Measurements from ENCODE around the gene NUDC. TPM values are rescaled to one million over a fixed set of nuclear protein-coding genes. Genes with fewer than 3 reads are reported as not detected.

The NUDC gene
- total RNA-seq, 2 donors from 2014 or later: 31.3 to 33.2 TPM

- Histone ChIP-seq H3K36me3 (replicated peaks in 1 of 2; ENCODE audit: insufficient read depth in 1 of 2, low read depth in 2 of 2) (peaks cover 21 to 56% of the 10 kb centered on the region in 2 donors), H3K9me3 (no peaks in the 10 kb centered on the region), H3K4me3 (no peak overlapping the region), H3K27ac (no peak overlapping the region), H3K27me3 (no peaks in the 10 kb centered on the region), H3K4me1 (no peaks in the 10 kb centered on the region)
- WGBS, 2 donors: 80 to 85% methylated on average over 5 of the region's 5 CpGs
- ATAC-seq (no peak), DNase-seq (no peak)
- intact Hi-C loops (cut with DNase I): no loop called here
- TF ChIP-seq POLR2A (IDR thresholded peaks at IDR 0.05) (no peak), CTCF (IDR thresholded peaks at IDR 0.05) (no peak)
Measured at GRCh38 chr1:26882696-26883463, 38.7 kb upstream of the NUDC start.

GRCh38 chr1:26887125-26887524, 34.4 kb upstream of the NUDC start:
- intact Hi-C loops (cut with DNase I): no loop called here
- Histone ChIP-seq H3K27ac (no peak overlapping the region), H3K4me3 (no peak overlapping the region), H3K9me3 (no peaks in the 10 kb centered on the region), H3K27me3 (no peaks in the 10 kb centered on the region), H3K36me3 (replicated peaks in 1 of 2; ENCODE audit: insufficient read depth in 1 of 2, low read depth in 2 of 2) (peaks cover 21 to 43% of the 10 kb centered on the region in 2 donors), H3K4me1 (peaks cover 17% of the 10 kb centered on the region)
- no peak for ATAC-seq
- DNase-seq: peak in 2 of 4 donors; percentile 30 to 35
- TF ChIP-seq POLR2A (IDR thresholded peaks at IDR 0.05) (no peak), CTCF (IDR thresholded peaks at IDR 0.05) (peak; percentile 17 to 42 (median 32))
- WGBS, 2 donors: 71 to 75% methylated on average over 1 of the region's 1 CpG

- Histone ChIP-seq H3K9me3 (no peaks in the 10 kb centered on the region), H3K27me3 (no peaks in the 10 kb centered on the region), H3K4me3 (no peak overlapping the region), H3K36me3 (replicated peaks in 1 of 2; ENCODE audit: insufficient read depth in 1 of 2, low read depth in 2 of 2) (peaks cover 16 to 39% of the 10 kb centered on the region in 2 donors), H3K4me1 (peaks cover 17% of the 10 kb centered on the region), H3K27ac (no peak overlapping the region)
- no peak for DNase-seq
- intact Hi-C loops (cut with DNase I): no loop called here
- ATAC-seq: no peak
- 85 to 86% methylated on average over 1 of the region's 1 CpG for WGBS, 2 donors
- TF ChIP-seq POLR2A (IDR thresholded peaks at IDR 0.05): no peak
- TF ChIP-seq CTCF (IDR thresholded peaks at IDR 0.05): no peak
Measured at GRCh38 chr1:26888231-26888630, 33.3 kb upstream of the NUDC start.

GRCh38 chr1:26889551-26890466, 31.7 kb upstream of the NUDC start, which contains the start of gene GPN2:
Gene GPN2 (minus strand): TSS chr1:26890283. CDS start chr1:26890096, 187 bp downstream.
- intact Hi-C loops (cut with DNase I): no loop called here
- 1 to 2% methylated on average over 9 to 89 of the region's 89 CpGs for WGBS, 2 donors
- H3K36me3 ChIP-seq (replicated peaks in 1 of 2; ENCODE audit: insufficient read depth in 1 of 2, low read depth in 2 of 2): peaks cover 5 to 31% of the 10 kb centered on the region in 2 donors

More at GRCh38 chr1:26889551-26890466, 31.7 kb upstream of the NUDC start, which contains the start of gene GPN2:
- Histone ChIP-seq H3K4me1 (peaks cover 17% of the 10 kb centered on the region), H3K27ac (peak within 1 kb of the TSS; percentile 81 to 95 (median 92)), H3K27me3 (no peaks in the 10 kb centered on the region), H3K4me3 (peak within 1 kb of the TSS; percentile 61 to 74), H3K9me3 (no peaks in the 10 kb centered on the region)
- ATAC-seq (peak; percentile 93), DNase-seq (peak; percentile 79 to 85 (median 82))
- peak; percentile 64 to 87 (median 83) for TF ChIP-seq POLR2A (IDR thresholded peaks at IDR 0.05)
- no peak for TF ChIP-seq CTCF (IDR thresholded peaks at IDR 0.05)

Data from body of pancreas (tissue), 4 donors.